Coronary artery (tissue), 2 donors: ENCODE data around the gene AGBL4.

Source experiments
- DNase-seq: peaks from one replicate; pipeline ENCODE4 v3.0.0-alpha.2; 2017; ENCODE audit warnings: low spot score
- H3K27ac ChIP-seq, 2 donors: fragments of 200-600 bp; sonication (generic); one replicate each; pipeline ENCODE4 v1.5.1; 2016 to 2019
- H3K4me3 ChIP-seq: fragments of 200-600 bp; sonication (generic); 2 replicates; pipeline ENCODE4 v1.5.1; 2016; ENCODE audit warnings: mild to moderate bottlenecking, moderate library complexity
- CTCF ChIP-seq: fragments of 200-600 bp; sonication (generic); IDR thresholded peaks from one replicate; pipeline ENCODE4 v1.5.1; 2019; ENCODE audit warnings: antibody characterized with exemption

The AGBL4 gene

DNA sequence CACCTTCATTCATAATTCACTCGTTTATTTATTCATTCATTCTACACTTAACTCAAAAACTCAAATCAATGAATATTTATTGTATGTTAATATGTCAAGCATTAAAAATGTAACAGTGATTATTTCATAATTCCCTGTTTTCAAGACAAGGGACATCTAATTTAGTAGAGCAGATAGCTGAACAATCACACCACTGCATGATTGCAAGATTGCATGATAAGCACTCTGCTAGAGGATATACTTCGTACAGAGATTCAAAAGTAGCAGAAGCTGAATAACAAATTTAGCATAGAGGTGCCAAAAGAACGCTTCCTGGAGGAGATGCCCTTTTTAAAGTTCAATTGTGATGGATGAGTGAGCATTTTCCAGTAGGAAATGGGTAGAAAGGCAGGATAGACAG lies 1056.4 kb downstream of the AGBL4 start:
- no peak for TF ChIP-seq CTCF
- Histone ChIP-seq H3K27ac (no peak overlapping the region), H3K4me3 (no peak overlapping the region)
- no peak for DNase-seq

DNA sequence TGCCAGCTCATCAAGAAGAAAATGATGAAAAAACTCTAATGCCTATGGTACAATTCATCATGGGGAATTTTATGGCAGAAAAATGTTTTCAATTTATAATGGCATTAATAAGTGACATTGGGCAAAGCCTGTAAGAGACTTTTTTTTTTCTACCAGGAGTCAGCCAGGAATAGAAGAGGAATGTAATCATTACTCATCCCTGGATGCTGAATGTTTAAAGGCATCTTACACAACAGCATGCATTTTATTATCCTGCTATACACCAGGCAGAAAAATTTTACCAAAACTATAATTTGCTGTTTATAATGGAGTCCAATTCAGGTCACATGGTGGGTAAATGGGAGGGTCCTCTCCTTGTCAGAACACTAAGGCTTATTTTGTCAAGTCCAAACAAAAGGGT lies 1057.2 kb downstream of the AGBL4 start:
- Histone ChIP-seq H3K27ac (no peak overlapping the region), H3K4me3 (no peak overlapping the region)
- no peak for DNase-seq
- TF ChIP-seq CTCF = no peak

DNA sequence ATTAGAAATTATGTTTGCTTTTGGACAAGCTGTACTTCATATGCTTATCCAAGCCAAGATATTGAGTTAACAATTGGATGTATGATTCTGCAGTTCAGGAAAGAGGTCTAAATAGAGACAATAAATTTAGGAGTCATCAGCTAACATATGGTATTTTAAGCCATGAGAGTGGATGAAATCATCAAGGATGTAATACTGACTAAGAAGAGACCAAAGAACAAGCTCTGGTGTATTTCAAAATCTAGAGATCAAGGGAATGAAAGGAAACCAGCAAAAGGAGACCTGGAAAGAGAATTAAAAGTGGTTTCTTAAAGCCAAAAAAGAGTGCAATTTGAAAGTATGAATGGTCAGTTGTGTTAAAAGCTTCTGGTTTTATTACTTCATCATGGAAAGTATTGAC lies 1063.4 kb downstream of the AGBL4 start:
- no peak for TF ChIP-seq CTCF
- H3K27ac ChIP-seq = no peak overlapping the region
- no peak for DNase-seq
- no peak overlapping the region for H3K4me3 ChIP-seq

DNA sequence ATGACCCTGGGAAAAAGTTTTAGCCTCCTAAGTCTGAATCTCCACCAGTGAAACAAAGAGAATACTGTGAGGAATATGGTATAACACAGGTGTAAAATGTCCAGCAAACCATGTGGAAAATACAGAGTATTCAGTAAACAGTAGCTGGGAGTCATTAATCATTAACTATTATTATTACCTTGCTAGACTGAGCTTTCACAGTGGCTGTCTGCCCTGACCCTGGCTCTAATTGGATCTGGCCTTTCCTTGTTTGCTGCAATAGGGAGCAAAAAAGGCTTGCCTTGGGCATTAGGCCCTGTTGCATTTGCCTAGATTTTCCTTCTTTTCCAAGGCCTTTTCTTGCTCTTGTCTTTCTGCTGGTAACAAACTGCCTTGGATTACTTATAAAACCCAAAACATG lies 1068.0 kb downstream of the AGBL4 start:
- no peak for TF ChIP-seq CTCF
- no peak overlapping the region for H3K27ac ChIP-seq
- H3K4me3 ChIP-seq = no peak overlapping the region
- DNase-seq = no peak

DNA sequence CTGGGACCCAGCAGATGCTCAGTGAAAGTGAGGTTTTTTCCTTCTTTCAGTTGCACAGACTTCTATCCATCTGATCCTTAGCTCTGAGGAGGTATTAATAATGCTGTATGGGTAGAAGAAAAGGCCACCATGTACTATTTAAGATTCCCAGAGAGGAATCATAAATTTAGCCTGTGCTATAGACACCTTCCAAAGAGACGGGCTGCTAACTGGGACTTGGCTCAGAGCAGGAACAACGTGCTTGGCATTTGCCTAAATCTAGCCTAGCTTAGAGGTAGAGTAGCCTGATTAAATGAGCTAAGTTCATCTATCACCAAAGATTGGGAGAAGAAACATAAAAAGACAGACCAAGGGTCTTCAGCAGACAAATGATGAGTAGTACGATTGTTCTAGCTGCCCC lies 1070.1 kb downstream of the AGBL4 start:
- TF ChIP-seq CTCF = no peak
- H3K27ac ChIP-seq = no peak overlapping the region
- H3K4me3 ChIP-seq = no peak overlapping the region
- no peak for DNase-seq

- Histone ChIP-seq H3K4me3 (no peak overlapping the region), H3K27ac (no peak overlapping the region)
- no peak for TF ChIP-seq CTCF
- DNase-seq = no peak
Observed at GRCh38 chr1:48948562-48948961, 1075.2 kb downstream of the AGBL4 start.

- Histone ChIP-seq H3K27ac (no peak overlapping the region), H3K4me3 (no peak overlapping the region)
- DNase-seq = no peak
- TF ChIP-seq CTCF = no peak
Observed at GRCh38 chr1:48947761-48948537, 1075.8 kb downstream of the AGBL4 start.
